K562 (cell line): Measurements from ENCODE around the gene RNF11. TPM values are rescaled to one million over a fixed set of nuclear protein-coding genes. Genes with fewer than 3 reads are reported as not detected.

Source experiments
- C11orf30 ChIP-seq: fragments of 450-650 bp; IDR thresholded peaks from 2 replicates; pipeline ENCODE4 v1.6.1; 2016; ENCODE audit warnings: low read depth, mild to moderate bottlenecking
- CBX1 ChIP-seq: sonication (generic); IDR thresholded peaks from 2 replicates; pipeline ENCODE4 v1.6.1; 2016; ENCODE audit warnings: antibody characterized with exemption, low read depth, mild to moderate bottlenecking
- DDX20 ChIP-seq: fragments of 450-650 bp; IDR thresholded peaks from 2 replicates; pipeline ENCODE4 v1.6.1; 2016; ENCODE audit warnings: missing genetic modification characterization, low read depth, mild to moderate bottlenecking, missing compliant biosample characterization, moderate library complexity
- ELK3 ChIP-seq: fragments of 450-650 bp; formaldehyde crosslinking; IDR thresholded peaks from 2 replicates; pipeline ENCODE4 v1.4.0; 2020; ENCODE audit warnings: mild to moderate bottlenecking
- FIP1L1 ChIP-seq: fragments of 200-400 bp; formaldehyde crosslinking; IDR thresholded peaks from 2 replicates; pipeline ENCODE4 v1.6.1; 2018; ENCODE audit warnings: mild to moderate bottlenecking, low read depth, low read length; ENCODE audit not compliant: poor library complexity, severe bottlenecking
- GABPA ChIP-seq: fragments of 200-800 bp; sonication (Bioruptor generic); conservative IDR thresholded peaks from 2 replicates; pipeline ENCODE4 v1.6.1; 2016; ENCODE audit warnings: low read depth, missing genetic modification characterization, missing compliant biosample characterization
- HOMEZ ChIP-seq: fragments of 250-450 bp; sonication (Bioruptor Pico); IDR thresholded peaks from 2 replicates; pipeline ENCODE4 v1.4.0; 2020; ENCODE audit warnings: mild to moderate bottlenecking, moderate library complexity
- KHSRP ChIP-seq: fragments of 450-650 bp; IDR thresholded peaks from 2 replicates; pipeline ENCODE4 v1.6.1; 2017
- LCOR ChIP-seq: sonication (generic); formaldehyde crosslinking; IDR thresholded peaks from 2 replicates; pipeline ENCODE4 v1.8.0; 2022; ENCODE audit warnings: mild to moderate bottlenecking, missing genetic modification reagents
- MNT ChIP-seq, 2 experiments: fragments of 450-650 bp; conservative IDR thresholded peaks; 2 replicates each; pipeline ENCODE4 v1.6.1; 2017; ENCODE audit warnings: mild to moderate bottlenecking in 2 of 2, moderate library complexity in 2 of 2
- MTA3 ChIP-seq: fragments of 450-650 bp; formaldehyde crosslinking; IDR thresholded peaks from 2 replicates; pipeline ENCODE4 v1.6.1; 2017; ENCODE audit warnings: mild to moderate bottlenecking, borderline replicate concordance
- NFXL1 ChIP-seq: fragments of 450-650 bp; formaldehyde crosslinking; IDR thresholded peaks from 2 replicates; pipeline ENCODE4 v1.4.0; 2021; ENCODE audit warnings: mild to moderate bottlenecking
- POLR2AphosphoS2 ChIP-seq: IDR thresholded peaks from 2 replicates; pipeline ENCODE4 v1.6.1; 2012; ENCODE audit warnings: low read length, improper control_type of control experiment
- POLR2H ChIP-seq: IDR thresholded peaks from 2 replicates; pipeline ENCODE4 v1.6.1; 2016; ENCODE audit warnings: missing genetic modification characterization, low read depth, mild to moderate bottlenecking, control low read depth, missing compliant biosample characterization, moderate library complexity
- PRPF4 ChIP-seq: fragments of 200-400 bp; formaldehyde crosslinking; IDR thresholded peaks from one replicate; pipeline ENCODE4 v1.6.1; 2017; ENCODE audit warnings: low read length, low read depth, mild to moderate bottlenecking; ENCODE audit not compliant: insufficient read depth, poor library complexity, severe bottlenecking
- SNAPC5 ChIP-seq: fragments of 250-450 bp; sonication (Bioruptor Pico); IDR thresholded peaks from 2 replicates; pipeline ENCODE4 v1.8.0; 2021; ENCODE audit warnings: moderate library complexity, mild to moderate bottlenecking, inconsistent platforms
- ZNF165 ChIP-seq: fragments of 250-450 bp; sonication (Bioruptor Pico); IDR thresholded peaks from 2 replicates; pipeline ENCODE4 v1.4.0; 2020; ENCODE audit warnings: borderline replicate concordance
- ZNF384 ChIP-seq: IDR thresholded peaks from 2 replicates; pipeline ENCODE4 v1.6.1; 2012; ENCODE audit warnings: low read depth, low read length, improper control_type of control experiment
- ZNF551 ChIP-seq: fragments of 250-450 bp; sonication (Bioruptor Pico); IDR thresholded peaks from 2 replicates; pipeline ENCODE4 v1.5.0; 2021; ENCODE audit warnings: mild to moderate bottlenecking, moderate library complexity
- ZNF586 ChIP-seq: fragments of 450-650 bp; formaldehyde crosslinking; conservative IDR thresholded peaks from 2 replicates; pipeline ENCODE4 v1.4.0; 2020; ENCODE audit warnings: mild to moderate bottlenecking, moderate library complexity
- ZNF830 ChIP-seq: fragments of 250-450 bp; sonication (Bioruptor Pico); IDR thresholded peaks from 2 replicates; pipeline ENCODE4 v1.5.0; 2021; ENCODE audit warnings: mild to moderate bottlenecking
- ZZZ3 ChIP-seq: fragments of 450-650 bp; IDR thresholded peaks from 2 replicates; pipeline ENCODE4 v1.6.1; 2016; ENCODE audit warnings: antibody characterized with exemption, mild to moderate bottlenecking, moderate library complexity
- polyA plus RNA-seq, 8 experiments: library from polyadenylated mRNA; depleted of rRNA in 4 of 8; stranded (reverse) in 5 of 8; unstranded in 3 of 8; fragments of >200 nt; fragmentation: Nextera tagmentation in 2 of 8; fragmentation: Illumina TruSeq in 1 of 8; extraction: Ambion mirVana in 2 of 8; extraction: Trizol in 1 of 8; gene quantifications; 2 replicates each; pipeline versions ENCODE4 v1.2.1 to v1.2.3, GENCODE V29; 2011 to 2014; ENCODE audit warnings: inconsistent platforms in 1 of 8, missing spikeins in 1 of 8
- total RNA-seq, 7 experiments: library from RNA; depleted of rRNA in 6 of 7; stranded (reverse); fragments of >200 nt in 6 of 7; fragmentation: Illumina TruSeq in 2 of 7; extraction: Trizol in 2 of 7; gene quantifications; 2 replicates each; pipeline versions ENCODE4 v1.2.1 to v1.2.3, GENCODE V29; 2011 to 2021; ENCODE audit warnings: low replicate concordance in 1 of 7

RNF11 gene
- total and polyA plus RNA-seq, 9 of the 15 experiments (the other 6 are each of a cell fraction or from before 2014, with no cell fraction given): 5.7 to 34.3 (median 23.1) TPM

- TF ChIP-seq ZNF165 (CRISPR knock-in tag) (no peak), MNT (conservative IDR thresholded peaks at IDR 0.05) (peak in 1 of 2 experiments; percentile 31; a peak in 2 of 4 replicates), ZNF551 (CRISPR knock-in tag) (no peak), DDX20 (no peak), PRPF4 (no peak), LCOR (CRISPR knock-in tag) (0 out of 2 replicates have a peak, but pooled peaks have one; percentile 27), SNAPC5 (CRISPR knock-in tag) (no peak), FIP1L1 (no peak), GABPA (tag) (no peak), ZNF586 (CRISPR knock-in tag) (no peak), C11orf30 (peak; percentile 52; the same call in 1 of the 2 replicates), ELK3 (no peak), MTA3 (no peak), HOMEZ (CRISPR knock-in tag) (no peak), POLR2AphosphoS2 (no peak), POLR2H (tag) (peak; percentile 70), CBX1 (no peak), ZNF830 (CRISPR knock-in tag) (no peak), NFXL1 (no peak), ZZZ3 (no peak), ZNF384 (no peak), KHSRP (no peak)
Measured at GRCh38 chr1:51237351-51238033, 1.4 kb downstream of the RNF11 start (continued).
